GM12878 (cell line): ENCODE data around the gene NUP93. TPM values are rescaled to one million over a fixed set of nuclear protein-coding genes. Genes with fewer than 3 reads are reported as not detected.

Experiments
- ATAC-seq: fragments of 200-7000 bp; cut with Tn5 transposase; 3 replicates; pipeline ENCODE4 v1.9.1; 2020; ENCODE audit warnings: mild to moderate bottlenecking, moderate library complexity
- BruUV-seq: library from RNA; stranded (reverse); fragments of 400-500 nt; replicated peaks from 2 replicates; lab custom pipeline; 2021; lab: Mats Ljungman, UMichigan
- CTCF ChIA-PET: fragments of 300-600 bp; sonication (Branson Sonifier 250); formaldehyde crosslinking; extraction: SDS; loops from one replicate; lab custom pipeline; 2021; ENCODE audit warnings: inconsistent platforms; lab: Yijun Ruan, JAX
- POLR2A ChIA-PET: fragments of 350-600 bp; formaldehyde crosslinking; extraction: SDS; loops from one replicate; lab custom pipeline; 2021; ENCODE audit warnings: inconsistent platforms; lab: Charles Lee
- RAD21 ChIA-PET: fragments of 300-600 bp; sonication (Branson Sonifier 250); formaldehyde crosslinking; loops from one replicate; lab custom pipeline; 2023; ENCODE audit warnings: antibody characterized with exemption; ENCODE audit not compliant: unreplicated experiment; lab: Charles Lee
- SMC1A ChIA-PET: fragments of 300-600 bp; sonication (Branson Sonifier 250); formaldehyde crosslinking; loops from one replicate; lab custom pipeline; 2023; ENCODE audit not compliant: unreplicated experiment, uncharacterized antibody; lab: Charles Lee
- DNase-seq: peaks from one replicate; pipeline ENCODE4 v3.0.0-alpha.2; 2011; ENCODE audit warnings: low read depth, low spot score
- FAIRE-seq: peaks from 3 replicates; lab custom pipeline; 2011; peaks lifted over from hg19 to GRCh38; lab: Jason Lieb, UNC
- H2AFZ ChIP-seq: 2 replicates; pipeline ENCODE4 v1.6.0; 2011; ENCODE audit warnings: low read depth, low read length, control low read depth; ENCODE audit not compliant: control insufficient read depth
- H3K27ac ChIP-seq: 2 replicates; pipeline ENCODE4 v1.5.1; 2011; ENCODE audit warnings: control low read depth; ENCODE audit not compliant: control insufficient read depth, insufficient read depth
- H3K27me3 ChIP-seq, 2 experiments: replicated peaks in 1 of 2; 2 replicates each; pipeline versions ENCODE4 v1.6.0 to v1.6.1; 2011; ENCODE audit warnings: low read length in 1 of 2; ENCODE audit not compliant: control insufficient read depth in 2 of 2, insufficient read depth in 2 of 2
- H3K36me3 ChIP-seq, 2 experiments: 2 replicates each; pipeline ENCODE4 v1.5.1; 2011; ENCODE audit warnings: low read length in 1 of 2; ENCODE audit not compliant: control insufficient read depth in 2 of 2, insufficient read depth in 2 of 2
- H3K4me1 ChIP-seq: 2 replicates; pipeline ENCODE4 v1.6.1; 2011; ENCODE audit warnings: mild to moderate bottlenecking, low read length, moderate library complexity, mixed read lengths; ENCODE audit not compliant: control insufficient read depth, insufficient read depth
- H3K4me2 ChIP-seq: 2 replicates; pipeline ENCODE4 v1.6.0; 2011; ENCODE audit warnings: control low read depth; ENCODE audit not compliant: control insufficient read depth, insufficient read depth
- H3K4me3 ChIP-seq: fragments of 200-600 bp; sonication (generic); 2 replicates; pipeline ENCODE4 v1.5.1; 2016
- H3K79me2 ChIP-seq: 2 replicates; pipeline ENCODE4 v1.6.0; 2011; ENCODE audit warnings: low read length; ENCODE audit not compliant: control insufficient read depth, insufficient read depth
- H3K9ac ChIP-seq: 2 replicates; pipeline ENCODE4 v1.8.0; 2011; ENCODE audit warnings: low read length, control low read depth, mixed read lengths; ENCODE audit not compliant: control insufficient read depth, insufficient read depth
- H3K9me3 ChIP-seq: replicated peaks from 3 replicates; pipeline ENCODE4 v1.5.1; 2011; ENCODE audit warnings: mild to moderate bottlenecking, low read length; ENCODE audit not compliant: control insufficient read depth, insufficient read depth
- H4K20me1 ChIP-seq: 2 replicates; pipeline ENCODE4 v1.6.0; 2011; ENCODE audit not compliant: control insufficient read depth, insufficient read depth
- BACH1 ChIP-seq: fragments of 450-650 bp; IDR thresholded peaks from 2 replicates; pipeline ENCODE4 v1.6.1; 2017; ENCODE audit warnings: mild to moderate bottlenecking, borderline replicate concordance
- BMI1 ChIP-seq: fragments of 450-650 bp; IDR thresholded peaks from 2 replicates; pipeline ENCODE4 v1.6.1; 2016; ENCODE audit warnings: mild to moderate bottlenecking, moderate library complexity, borderline replicate concordance
- CTCF ChIP-seq, 3 experiments: IDR thresholded peaks in 2 of 3; conservative IDR thresholded peaks in 1 of 3; 2 replicates each; pipeline ENCODE4 v1.5.1; 2011; ENCODE audit warnings: low read depth in 3 of 3, low read length in 3 of 3, mild to moderate bottlenecking in 3 of 3, control low read depth in 2 of 3, moderate library complexity in 2 of 3, inconsistent platforms in 1 of 3, mixed read lengths in 1 of 3; ENCODE audit not compliant: control insufficient read depth in 2 of 3, insufficient read depth in 1 of 3; ENCODE audit errors: extremely low read depth in 1 of 3
- ESRRA ChIP-seq: IDR thresholded peaks from 2 replicates; pipeline ENCODE4 v1.6.1; 2012; ENCODE audit warnings: mild to moderate bottlenecking, low read length, improper control_type of control experiment
- GABPA ChIP-seq: IDR thresholded peaks from 2 replicates; pipeline ENCODE4 v1.6.1; 2014; ENCODE audit warnings: antibody characterized with exemption, low read depth, mild to moderate bottlenecking, inconsistent platforms
- KLF5 ChIP-seq: fragments of 450-650 bp; IDR thresholded peaks from 2 replicates; pipeline ENCODE4 v1.6.1; 2014; ENCODE audit warnings: mild to moderate bottlenecking; ENCODE audit not compliant: partially characterized antibody
- NR2C1 ChIP-seq: fragments of 450-650 bp; IDR thresholded peaks from 2 replicates; pipeline ENCODE4 v1.6.1; 2017; ENCODE audit warnings: antibody characterized with exemption, mild to moderate bottlenecking, moderate library complexity
- RB1 ChIP-seq: fragments of 450-650 bp; formaldehyde crosslinking; IDR thresholded peaks from 2 replicates; pipeline ENCODE4 v1.6.1; 2017; ENCODE audit warnings: mild to moderate bottlenecking, borderline replicate concordance
- SUZ12 ChIP-seq: fragments of 200-600 bp; sonication (generic); IDR thresholded peaks from one replicate; pipeline ENCODE4 v1.6.1; 2018; ENCODE audit warnings: antibody characterized with exemption, mild to moderate bottlenecking; ENCODE audit not compliant: unreplicated experiment
- WGBS: methylation state at CpG from one replicate; pipeline ENCODE4 v1.1.6; 2016; ENCODE audit warnings: low lambda C conversion rate; ENCODE audit not compliant: insufficient replicate concordance, insufficient coverage; ENCODE audit errors: missing lambda C conversion rate; 5-methylcytosine and 5-hydroxymethylcytosine counted together
- in situ Hi-C: fragments of 300-500 bp; cut with MboI; formaldehyde crosslinking; loops from 9 replicates; pipeline ENCODE4 v1.14.3; 2018; ENCODE audit warnings: mixed read lengths
- intact Hi-C: fragments of 100-400 bp; cut with micrococcal nuclease; formaldehyde crosslinking; loops from one replicate; pipeline ENCODE4 v1.14.2; 2022; ENCODE audit not compliant: unreplicated experiment
- polyA plus RNA-seq, 11 experiments: library from polyadenylated mRNA; depleted of rRNA in 4 of 11; unstranded in 6 of 11; stranded (reverse) in 5 of 11; fragments of >200 nt; fragmentation: Nextera tagmentation in 4 of 11; fragmentation: Illumina TruSeq in 1 of 11; extraction: Ambion mirVana in 4 of 11; extraction: Trizol in 1 of 11; gene quantifications; 1 replicate in 1 of 11; 2 replicates in 10 of 11; pipeline versions ENCODE4 v1.2.1 to v1.2.3, GENCODE V29; 2011 to 2016; ENCODE audit warnings: inconsistent platforms in 2 of 11, missing spikeins in 2 of 11, low read depth in 1 of 11
- total RNA-seq, 4 experiments: library from RNA; depleted of rRNA in 3 of 4; stranded (reverse); fragments of >200 nt in 3 of 4; fragmentation: Illumina TruSeq in 1 of 4; extraction: Trizol in 1 of 4; gene quantifications; 2 replicates each; pipeline versions ENCODE4 v1.2.1 to v1.2.3, GENCODE V29; 2013 to 2021
- TF ChIP-seq, protein P1 (sequence below): fragments of 150-350 bp; IDR thresholded peaks from 2 replicates; pipeline ENCODE4 v1.6.1; 2016; ENCODE audit warnings: low read depth, low read length
- TF ChIP-seq, protein P2 (sequence below): IDR thresholded peaks from 2 replicates; pipeline ENCODE4 v1.6.1; 2012; ENCODE audit warnings: low read depth, low read length, improper control_type of control experiment
- TF ChIP-seq, protein P3 (sequence below): fragments of 450-650 bp; formaldehyde crosslinking; IDR thresholded peaks from 2 replicates; pipeline ENCODE4 v1.4.0; 2022; ENCODE audit warnings: mild to moderate bottlenecking, moderate library complexity

The NUP93 gene
- total and polyA plus RNA-seq, 10 of the 15 experiments (the other 5 are each of a cell fraction or from before 2014, with no cell fraction given) = 82.2 to 175 (median 101) TPM

DNA sequence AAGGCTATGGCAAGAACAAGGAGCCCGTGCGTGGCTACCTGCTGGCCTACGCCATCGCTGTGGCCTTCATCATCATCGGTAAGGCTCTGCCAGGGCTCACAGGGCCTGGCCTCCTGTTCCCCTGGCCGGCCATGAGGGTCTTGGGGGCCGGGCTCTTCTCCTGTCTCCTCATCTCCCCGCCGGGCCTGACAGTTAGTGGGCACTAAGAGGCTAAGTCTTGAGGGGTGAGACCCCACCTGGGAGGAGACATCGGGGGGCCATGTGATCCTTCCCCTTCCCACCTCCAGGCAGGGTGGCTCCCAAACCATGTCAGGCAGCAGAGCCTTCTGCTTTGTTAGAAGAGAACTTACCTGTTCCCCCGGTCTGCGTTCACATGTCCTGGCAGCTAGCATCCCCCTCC is 150.2 kb downstream of the NUP93 start (continued):
- TF ChIP-seq, protein P1, sequence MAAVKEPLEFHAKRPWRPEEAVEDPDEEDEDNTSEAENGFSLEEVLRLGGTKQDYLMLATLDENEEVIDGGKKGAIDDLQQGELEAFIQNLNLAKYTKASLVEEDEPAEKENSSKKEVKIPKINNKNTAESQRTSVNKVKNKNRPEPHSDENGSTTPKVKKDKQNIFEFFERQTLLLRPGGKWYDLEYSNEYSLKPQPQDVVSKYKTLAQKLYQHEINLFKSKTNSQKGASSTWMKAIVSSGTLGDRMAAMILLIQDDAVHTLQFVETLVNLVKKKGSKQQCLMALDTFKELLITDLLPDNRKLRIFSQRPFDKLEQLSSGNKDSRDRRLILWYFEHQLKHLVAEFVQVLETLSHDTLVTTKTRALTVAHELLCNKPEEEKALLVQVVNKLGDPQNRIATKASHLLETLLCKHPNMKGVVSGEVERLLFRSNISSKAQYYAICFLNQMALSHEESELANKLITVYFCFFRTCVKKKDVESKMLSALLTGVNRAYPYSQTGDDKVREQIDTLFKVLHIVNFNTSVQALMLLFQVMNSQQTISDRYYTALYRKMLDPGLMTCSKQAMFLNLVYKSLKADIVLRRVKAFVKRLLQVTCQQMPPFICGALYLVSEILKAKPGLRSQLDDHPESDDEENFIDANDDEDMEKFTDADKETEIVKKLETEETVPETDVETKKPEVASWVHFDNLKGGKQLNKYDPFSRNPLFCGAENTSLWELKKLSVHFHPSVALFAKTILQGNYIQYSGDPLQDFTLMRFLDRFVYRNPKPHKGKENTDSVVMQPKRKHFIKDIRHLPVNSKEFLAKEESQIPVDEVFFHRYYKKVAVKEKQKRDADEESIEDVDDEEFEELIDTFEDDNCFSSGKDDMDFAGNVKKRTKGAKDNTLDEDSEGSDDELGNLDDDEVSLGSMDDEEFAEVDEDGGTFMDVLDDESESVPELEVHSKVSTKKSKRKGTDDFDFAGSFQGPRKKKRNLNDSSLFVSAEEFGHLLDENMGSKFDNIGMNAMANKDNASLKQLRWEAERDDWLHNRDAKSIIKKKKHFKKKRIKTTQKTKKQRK = no peak
- TF ChIP-seq SUZ12 = no peak
- no peak for TF ChIP-seq ESRRA
- TF ChIP-seq, protein P2, sequence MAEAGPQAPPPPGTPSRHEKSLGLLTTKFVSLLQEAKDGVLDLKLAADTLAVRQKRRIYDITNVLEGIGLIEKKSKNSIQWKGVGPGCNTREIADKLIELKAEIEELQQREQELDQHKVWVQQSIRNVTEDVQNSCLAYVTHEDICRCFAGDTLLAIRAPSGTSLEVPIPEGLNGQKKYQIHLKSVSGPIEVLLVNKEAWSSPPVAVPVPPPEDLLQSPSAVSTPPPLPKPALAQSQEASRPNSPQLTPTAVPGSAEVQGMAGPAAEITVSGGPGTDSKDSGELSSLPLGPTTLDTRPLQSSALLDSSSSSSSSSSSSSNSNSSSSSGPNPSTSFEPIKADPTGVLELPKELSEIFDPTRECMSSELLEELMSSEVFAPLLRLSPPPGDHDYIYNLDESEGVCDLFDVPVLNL = no peak
- TF ChIP-seq BACH1 = no peak

- CTCF ChIA-PET = interaction anchor here (2.0 kb wide), 1 partner anchor 71 kb away, joined by 4 read pairs; no protein-coding TSS in a partner anchor
- POLR2A ChIA-PET = no interaction called here
- no peaks in the 10 kb centered on the region for H3K4me1 ChIP-seq
- RAD21 ChIA-PET = no interaction called here
- TF ChIP-seq NR2C1 = no peak
- TF ChIP-seq RB1 = no peak
- no peak for TF ChIP-seq CTCF (IDR thresholded peaks at IDR 0.05 in 2 of 3, conservative IDR thresholded peaks at IDR 0.05 in 1 of 3; ENCODE audit: control insufficient read depth in 2 of 3, extremely low read depth in 1 of 3, insufficient read depth in 1 of 3, low read depth in 3 of 3, low read length in 3 of 3)
- TF ChIP-seq KLF5 = no peak
- no peak for TF ChIP-seq GABPA
- TF ChIP-seq, protein P3, sequence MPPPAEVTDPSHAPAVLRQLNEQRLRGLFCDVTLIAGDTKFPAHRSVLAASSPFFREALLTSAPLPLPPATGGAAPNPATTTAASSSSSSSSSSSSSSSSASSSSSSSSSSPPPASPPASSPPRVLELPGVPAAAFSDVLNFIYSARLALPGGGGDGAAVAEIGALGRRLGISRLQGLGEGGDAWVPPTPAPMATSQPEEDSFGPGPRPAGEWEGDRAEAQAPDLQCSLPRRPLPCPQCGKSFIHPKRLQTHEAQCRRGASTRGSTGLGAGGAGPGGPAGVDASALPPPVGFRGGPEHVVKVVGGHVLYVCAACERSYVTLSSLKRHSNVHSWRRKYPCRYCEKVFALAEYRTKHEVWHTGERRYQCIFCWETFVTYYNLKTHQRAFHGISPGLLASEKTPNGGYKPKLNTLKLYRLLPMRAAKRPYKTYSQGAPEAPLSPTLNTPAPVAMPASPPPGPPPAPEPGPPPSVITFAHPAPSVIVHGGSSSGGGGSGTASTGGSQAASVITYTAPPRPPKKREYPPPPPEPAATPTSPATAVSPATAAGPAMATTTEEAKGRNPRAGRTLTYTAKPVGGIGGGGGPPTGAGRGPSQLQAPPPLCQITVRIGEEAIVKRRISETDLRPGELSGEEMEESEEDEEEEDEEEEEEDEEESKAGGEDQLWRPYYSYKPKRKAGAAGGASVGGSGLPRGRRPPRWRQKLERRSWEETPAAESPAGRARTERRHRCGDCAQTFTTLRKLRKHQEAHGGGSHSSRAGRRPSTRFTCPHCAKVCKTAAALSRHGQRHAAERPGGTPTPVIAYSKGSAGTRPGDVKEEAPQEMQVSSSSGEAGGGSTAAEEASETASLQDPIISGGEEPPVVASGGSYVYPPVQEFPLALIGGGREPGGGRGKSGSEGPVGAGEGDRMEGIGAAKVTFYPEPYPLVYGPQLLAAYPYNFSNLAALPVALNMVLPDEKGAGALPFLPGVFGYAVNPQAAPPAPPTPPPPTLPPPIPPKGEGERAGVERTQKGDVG = no peak
- no peak for TF ChIP-seq ESRRA
- no peak for TF ChIP-seq BMI1
- no peak overlapping the region for H3K4me2 ChIP-seq
- ATAC-seq (no peak), FAIRE-seq (no peak), DNase-seq (no peak)
- no peak overlapping the region for H2AFZ ChIP-seq
- SMC1A ChIA-PET = no interaction called here
- no peaks in the 10 kb centered on the region for H3K79me2 ChIP-seq
- H3K27me3 ChIP-seq = no peaks in the 10 kb centered on the region
- H3K4me3 ChIP-seq = no peak overlapping the region
- intact Hi-C loops (no loop called here), in situ Hi-C loops (no loop called here)
- no peak overlapping the region for H3K9ac ChIP-seq
- H4K20me1 ChIP-seq = no peaks in the 10 kb centered on the region
- no peak overlapping the region for H3K27ac ChIP-seq
- 67% methylated on average over 4 of the region's 4 CpGs for WGBS
- H3K9me3 ChIP-seq = no peaks in the 10 kb centered on the region
- no peaks in the 10 kb centered on the region for H3K36me3 ChIP-seq
- no TSS peak for BruUV-seq
These were observed 150.8 kb downstream of the NUP93 start for GRCh38 chr16:56880685-56881084.
